Measurements from ENCODE around the gene RORB.

Gene RORB

DNA sequence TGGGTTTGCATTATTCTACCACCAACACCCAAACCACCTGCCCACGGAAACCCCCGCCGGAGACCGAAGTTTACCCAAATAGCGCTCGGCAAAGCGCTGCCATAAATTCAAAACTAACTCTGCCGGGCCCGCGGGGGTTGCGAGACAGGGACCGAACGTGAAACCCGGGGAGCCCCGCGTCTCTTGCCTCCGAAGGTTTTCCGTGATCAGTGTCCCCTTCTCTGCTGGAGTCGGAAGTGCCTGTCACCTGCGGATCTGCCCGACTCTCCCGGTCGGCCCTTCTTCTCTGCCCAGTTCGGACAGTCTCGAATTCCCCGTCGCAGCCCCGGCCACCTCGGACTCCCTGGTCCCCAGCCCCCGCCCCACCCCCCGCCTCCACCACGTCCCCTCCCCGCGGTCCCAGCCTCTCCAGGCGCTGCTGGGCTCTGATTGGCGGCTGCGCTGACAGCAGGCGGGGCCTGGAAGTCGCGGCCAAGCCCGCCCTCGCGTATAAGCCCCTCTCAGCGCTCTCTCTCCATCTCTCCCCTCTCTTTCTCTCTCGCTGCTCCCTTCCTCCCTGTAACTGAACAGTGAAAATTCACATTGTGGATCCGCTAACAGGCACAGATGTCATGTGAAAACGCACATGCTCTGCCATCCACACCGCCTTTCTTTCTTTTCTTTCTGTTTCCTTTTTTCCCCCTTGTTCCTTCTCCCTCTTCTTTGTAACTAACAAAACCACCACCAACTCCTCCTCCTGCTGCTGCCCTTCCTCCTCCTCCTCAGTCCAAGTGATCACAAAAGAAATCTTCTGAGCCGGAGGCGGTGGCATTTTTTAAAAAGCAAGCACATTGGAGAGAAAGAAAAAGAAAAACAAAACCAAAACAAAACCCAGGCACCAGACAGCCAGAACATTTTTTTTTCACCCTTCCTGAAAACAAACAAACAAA lies at the start of gene RORB:
TSS of gene RORB (plus strand) at position 517 of the 929 bp plus-strand sequence. CDS start 642 bp downstream, outside the sequence.
- DNase-seq, result peak; percentile 96

DNA sequence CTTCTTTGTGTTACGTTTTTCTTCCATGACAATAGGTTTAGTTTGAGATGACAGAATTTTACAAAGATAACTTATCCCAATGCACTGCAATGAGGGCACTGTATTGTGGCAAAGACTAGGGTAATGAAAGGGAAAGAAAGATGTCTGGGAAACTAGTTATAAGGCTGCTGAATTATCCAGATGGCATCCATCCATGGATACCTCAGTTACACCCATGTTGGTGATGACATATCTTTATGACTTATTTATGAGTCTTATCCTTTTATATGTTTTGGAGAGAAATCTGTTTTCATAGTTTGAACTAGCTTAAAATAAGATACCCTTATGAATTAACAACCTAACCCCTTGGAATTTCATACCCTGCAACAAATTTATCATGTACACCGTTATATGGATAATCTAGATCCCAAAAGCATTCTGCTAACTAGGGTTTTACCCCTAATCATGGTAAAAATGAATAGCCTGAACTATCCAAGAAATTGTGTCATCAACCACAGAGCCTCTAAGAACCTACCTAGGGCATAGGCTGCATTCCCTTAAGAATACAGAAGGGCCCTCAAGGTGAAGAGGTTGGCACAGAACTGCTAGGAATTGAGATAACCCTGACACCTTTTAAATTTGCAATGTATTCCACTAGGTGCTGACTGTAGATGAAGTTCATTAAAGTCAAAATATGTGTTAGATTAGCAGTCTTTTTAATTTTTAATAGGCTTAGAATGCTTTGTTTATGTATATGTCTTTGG lies 49.5 kb upstream of the RORB start:
- DNase-seq, result no peak

DNA sequence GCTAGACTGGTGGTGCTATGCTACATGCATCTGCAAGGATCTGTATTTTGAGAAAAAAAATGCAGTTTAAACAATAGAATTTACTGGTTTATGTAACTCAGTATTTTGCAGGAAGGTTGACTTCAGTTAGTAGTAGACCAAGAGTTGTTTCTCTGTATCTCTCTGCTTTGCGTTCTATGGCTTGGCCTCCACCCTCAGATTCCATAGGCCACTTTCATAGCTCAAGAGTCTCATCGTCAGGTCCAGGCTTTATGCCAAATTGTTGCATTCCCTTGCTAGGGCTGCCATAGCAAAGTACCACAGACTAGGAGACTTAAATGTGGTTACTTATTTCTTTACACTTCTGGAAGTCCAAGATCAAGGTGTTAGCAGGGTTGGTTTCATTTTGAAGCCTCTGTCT lies 48.1 kb upstream of the RORB start:
- DNase-seq, result no peak

DNA sequence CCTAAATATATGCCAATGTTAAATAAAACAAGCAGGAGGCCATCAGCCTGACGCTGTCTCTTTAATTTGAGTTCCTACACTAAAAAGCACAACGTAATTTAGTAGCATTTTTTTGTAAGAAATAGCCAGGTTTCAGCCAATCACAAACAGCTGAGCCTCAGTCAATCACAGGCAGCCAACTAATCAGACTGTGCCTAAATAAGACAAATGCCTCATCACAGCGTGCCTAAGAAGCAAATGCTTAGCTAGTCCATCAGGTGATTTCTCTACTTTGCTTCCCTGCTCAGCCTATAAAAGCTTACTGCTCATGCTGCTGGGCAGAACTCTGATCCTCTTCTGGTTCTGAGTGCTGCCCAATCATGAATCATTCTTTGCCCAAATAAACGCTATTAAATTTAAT lies 38.3 kb upstream of the RORB start:
- no peak for DNase-seq

DNA sequence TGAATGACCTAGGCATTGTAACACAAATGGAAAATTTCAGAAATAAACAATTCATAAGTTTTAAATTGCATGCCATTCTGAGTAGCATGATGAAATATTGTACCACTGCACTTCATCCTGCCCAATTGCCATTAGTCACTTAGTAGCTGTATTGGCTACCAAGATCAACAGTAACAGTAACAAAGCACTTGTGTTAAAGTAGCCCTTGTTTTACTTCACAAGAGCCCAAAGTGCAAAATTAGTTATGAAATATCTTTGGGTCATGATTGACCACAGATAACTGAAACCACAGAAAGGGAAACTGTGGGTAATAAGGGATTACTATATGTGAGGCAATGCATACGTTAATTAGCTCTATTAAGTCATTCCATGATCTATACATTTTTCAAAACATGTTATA lies 33.3 kb upstream of the RORB start:
- no peak for DNase-seq

DNA sequence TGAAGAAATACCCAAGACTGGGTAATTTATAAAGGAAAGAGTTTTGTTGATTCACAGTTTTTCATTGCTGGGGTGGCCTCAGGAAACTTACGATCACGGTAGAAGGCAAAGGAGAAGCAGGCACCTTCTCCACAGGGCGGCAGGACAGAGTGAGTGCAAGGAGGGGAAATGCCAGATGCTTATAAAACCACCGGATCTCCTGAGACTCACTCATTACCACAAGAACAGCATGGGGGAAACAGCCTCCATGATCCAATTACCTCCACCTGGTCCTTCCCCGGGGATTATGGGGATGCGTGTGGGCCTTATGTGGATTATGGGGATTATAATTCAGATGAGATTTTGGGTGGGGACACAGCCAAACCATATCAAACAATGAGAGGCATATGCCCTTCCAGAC lies 18.5 kb upstream of the RORB start:
- DNase-seq, result no peak

DNA sequence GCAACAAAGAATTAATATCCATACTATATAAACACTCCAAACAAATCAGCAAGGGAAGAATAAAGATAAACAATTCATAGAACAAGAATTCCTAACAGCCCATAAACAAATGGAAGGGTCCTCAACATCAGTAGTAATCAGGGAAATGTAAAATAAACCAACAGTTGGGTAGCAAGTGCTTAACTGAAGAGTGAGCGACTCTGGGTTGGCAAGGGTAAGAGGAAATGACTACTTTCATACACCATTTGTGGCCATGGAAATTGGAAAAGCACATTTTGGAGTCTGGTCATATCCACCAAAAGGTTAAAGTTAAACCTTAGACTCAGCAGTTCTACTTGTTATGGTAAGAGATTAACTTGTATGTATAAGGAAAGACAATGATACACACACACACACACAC lies 17.4 kb upstream of the RORB start:
- no peak for DNase-seq

DNA sequence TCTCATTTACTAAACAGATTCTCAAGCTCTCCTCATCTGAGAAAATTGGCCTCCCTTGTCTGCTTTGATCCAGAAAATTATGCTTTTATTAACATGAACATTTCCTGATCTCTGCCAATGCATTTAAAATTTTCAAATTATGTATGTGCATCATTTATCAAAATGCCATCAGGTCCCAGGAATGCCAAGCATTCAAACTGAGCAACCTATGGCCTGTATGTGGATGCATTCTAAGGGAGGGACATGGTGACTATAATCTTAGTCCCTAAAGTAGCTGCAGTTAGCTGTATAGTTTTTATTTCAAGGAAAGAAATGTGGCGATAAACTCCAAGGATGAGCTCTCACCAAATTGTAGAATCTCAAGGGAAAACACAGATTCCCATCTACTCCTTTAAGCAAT lies 9.7 kb upstream of the RORB start:
- DNase-seq, result no peak

DNA sequence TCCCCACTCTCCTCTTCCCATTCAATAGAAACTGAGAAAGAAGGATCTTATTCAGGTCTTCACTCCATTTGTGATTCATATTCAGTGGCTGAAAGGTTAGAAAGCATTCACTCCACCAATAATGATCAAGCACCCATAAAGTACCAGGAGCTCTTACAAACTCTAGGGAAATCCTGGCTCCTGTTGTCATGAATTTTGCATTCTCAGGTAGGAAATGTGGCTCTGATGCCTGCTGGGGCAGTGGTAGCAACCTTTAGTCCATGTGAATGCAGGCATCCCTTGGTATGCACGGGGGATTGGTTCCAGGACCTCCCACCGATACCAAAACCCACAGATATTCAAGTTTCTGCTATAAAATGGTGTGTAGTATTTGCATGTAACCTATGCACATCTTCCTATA lies 3.6 kb upstream of the RORB start:
- DNase-seq, result no peak

DNA sequence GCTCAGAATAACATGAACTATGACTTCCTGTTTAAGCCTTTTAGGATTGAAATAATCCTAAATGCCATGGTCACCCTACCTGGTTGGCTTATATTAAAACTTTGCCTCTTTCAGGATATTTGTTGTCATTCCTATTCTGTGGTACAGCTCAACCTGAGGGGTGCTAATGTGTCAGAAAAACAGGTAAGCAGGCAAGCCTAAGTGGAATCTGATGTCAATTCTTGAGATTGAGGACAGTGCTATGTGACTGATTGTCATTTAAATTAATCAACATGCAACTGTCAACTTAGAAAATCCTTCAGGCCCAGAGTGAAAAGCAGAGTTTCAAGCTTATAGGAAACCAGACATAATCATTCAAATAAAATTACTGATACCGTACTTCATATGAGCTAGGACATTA lies 2.6 kb upstream of the RORB start:
- no peak for DNase-seq

DNA sequence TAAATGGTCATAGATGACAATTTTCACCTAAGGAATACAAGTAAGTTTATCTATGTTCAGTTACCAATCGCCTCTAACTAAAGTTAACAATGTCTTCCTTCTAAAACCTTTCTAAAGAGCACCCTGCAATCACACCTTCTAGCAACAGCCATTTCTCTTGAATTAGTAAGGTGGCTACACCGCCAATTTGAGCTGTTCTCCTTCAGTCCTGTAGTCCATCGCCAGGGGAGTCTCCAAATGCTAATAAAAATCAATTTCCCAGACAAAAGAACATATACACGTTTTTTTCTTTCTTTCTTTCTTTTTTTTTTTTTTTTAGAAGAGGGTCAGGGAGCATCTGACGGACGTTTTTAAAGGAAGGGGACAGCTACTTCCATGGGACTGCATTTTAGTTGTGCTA lies 729 bp upstream of the RORB start:
- DNase-seq, result no peak

DNA sequence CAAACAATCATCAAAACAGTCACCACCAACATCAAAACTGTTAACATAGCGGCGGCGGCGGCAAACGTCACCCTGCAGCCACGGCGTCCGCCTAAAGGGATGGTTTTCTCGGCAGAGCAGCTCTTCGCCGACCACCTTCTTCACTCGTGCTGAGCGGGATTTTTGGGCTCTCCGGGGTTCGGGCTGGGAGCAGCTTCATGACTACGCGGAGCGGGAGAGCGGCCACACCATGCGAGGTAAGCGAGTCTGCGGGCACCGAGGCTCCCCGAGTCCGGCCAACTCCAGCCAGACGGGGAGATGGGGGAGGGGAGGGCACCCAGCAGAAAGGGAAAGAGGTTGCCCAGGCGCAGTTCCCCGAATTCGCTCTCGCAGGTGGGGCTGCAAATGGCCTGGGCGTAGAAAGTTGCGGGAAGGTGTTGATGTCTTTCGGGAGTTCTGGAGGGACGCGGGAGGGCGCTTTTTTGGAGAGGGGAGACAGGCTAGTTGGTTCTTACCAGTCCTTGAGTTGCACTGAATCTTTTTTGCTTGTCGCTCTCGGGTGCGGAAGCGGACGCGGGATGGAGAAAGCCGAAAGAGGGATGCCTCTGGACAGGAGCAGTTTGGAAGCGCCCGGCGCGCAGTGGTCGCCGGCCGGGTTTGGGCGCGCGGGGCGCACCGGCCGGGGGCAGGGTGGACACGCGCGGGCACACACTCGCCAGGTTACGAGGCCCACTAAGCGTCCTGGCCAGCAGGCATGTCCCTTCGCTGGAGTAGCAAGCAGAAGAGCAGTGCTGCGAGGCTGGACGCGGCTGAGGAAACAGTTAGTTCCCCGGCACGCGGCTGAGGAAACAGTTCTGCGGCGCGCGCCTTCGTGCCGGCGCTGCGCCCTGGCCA lies 849 bp downstream of the RORB start:
- DNase-seq, result peak; percentile 76

DNA sequence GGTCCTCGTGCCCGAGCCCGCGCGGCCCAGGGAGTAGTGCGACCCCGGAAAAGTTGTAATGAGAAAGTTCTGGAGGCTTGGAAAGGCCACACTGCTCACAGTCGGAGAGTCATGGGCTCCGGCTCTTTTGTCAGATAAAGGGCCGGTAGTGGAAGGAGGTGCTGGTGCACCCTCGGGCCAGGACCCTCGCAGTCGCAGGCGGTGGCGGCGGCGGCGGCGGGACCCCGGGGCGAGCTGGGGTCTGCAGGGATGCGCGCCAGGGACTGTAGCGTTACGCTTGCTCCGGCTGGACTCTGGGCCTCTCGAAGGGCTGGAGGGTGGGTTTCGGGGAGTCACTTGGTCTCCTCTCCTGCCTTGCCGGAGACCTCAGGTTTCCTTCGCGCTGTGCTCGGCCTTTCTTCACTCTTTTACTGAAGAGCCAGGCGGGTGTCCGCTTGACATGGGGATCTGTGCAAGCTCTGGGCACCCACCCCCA lies 1.5 kb downstream of the RORB start:
- no peak for DNase-seq

DNA sequence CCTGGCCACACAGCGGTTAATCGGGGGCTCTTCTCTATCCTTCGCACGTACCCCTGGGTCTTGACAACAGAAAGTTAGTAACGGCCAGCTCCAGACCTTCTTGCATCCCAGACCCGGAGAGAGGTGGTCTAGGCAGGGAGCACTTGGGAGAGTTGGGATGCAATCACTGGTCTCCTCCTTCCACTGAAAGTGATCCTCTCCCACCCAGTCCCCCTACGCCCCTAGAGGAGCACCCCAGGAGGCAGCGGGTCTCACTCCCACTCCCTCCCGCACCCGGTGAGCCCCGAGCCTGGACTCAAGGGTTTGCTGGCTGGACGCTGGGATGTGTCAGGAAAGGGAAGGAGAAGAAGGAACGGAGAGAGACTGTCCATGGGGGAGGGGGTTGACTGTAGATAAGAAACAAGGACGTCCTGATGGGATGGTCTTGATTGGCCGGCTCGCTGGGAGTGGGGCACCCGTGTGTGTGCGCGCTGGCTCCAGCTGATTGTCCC lies 2.0 kb downstream of the RORB start:
- peak; percentile 86 for DNase-seq

DNA sequence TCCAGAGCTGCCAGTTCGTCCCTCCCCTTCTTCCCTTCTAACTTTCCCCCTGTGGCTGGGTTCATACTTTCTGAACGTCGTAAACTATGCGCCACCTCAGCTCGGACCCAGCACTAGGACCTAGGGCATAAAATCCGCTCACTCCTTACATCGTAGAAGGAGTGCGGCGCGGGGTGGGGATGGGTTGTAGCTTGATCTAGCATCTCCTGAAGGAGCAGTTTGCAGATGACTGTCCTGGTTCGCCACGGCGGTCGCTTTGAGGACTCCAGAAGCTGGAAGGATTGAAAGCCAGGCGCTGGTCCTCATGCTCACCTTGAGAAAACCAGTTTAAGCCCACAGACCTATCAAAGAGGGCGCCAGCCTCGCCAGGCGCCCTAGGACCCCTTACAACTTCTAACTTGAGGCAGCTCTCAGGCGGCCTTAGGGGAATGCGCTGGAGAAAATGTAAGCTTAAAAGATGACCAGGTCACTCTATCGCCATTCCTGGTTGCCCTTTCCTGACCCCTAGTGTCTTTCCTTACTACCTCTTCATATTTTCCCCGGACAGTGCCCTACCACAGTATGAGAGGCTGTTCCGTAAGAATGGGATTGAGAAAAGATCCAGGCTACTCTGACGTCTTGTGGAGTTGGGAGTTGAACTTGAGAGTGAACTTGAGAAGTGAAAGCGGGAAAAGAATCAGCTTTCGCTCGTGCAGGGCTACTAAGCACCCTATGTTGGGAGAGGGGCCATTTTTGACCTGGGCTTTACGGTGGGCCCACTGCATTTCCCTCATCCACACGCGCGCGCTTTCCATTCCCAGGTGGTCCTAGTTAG lies 2.8 kb downstream of the RORB start:
- peak; percentile 77 for DNase-seq

DNA sequence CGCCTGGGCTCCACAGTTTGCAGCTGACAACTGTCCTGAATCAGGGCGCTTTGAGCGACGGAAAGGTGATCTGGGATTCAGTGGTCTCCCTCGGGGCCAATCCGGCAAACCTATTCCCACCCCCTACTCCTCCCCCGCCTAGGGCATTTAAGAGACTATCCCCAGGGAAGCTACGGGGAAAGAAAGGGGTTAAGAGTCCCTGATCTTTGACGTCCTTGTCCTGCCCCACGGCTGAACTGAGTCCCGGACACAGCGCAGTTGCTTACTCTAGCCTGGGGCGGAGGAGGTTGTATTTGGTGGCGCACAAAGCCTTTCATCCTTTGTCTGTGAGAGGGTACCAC lies 3.4 kb downstream of the RORB start:
- no peak for DNase-seq

DNA sequence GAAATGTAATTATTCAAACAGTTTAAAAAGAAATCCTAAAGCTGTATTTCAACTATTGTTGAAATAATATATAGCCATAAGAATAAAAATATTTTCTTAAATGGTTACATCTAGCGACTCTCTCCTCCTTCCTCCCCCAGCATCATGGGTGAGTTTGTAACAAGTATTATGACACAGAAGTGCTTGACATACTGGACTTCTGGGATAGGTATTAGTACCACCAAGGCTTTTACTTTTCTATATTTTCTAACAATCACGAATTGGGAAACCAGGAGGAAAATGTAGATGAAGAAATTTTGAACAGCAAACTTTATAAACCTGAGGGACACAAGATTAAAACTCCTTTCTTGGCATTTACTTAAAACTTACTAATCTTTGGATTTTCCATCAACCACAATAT lies 4.4 kb downstream of the RORB start:
- peak; percentile 60 for DNase-seq

DNA sequence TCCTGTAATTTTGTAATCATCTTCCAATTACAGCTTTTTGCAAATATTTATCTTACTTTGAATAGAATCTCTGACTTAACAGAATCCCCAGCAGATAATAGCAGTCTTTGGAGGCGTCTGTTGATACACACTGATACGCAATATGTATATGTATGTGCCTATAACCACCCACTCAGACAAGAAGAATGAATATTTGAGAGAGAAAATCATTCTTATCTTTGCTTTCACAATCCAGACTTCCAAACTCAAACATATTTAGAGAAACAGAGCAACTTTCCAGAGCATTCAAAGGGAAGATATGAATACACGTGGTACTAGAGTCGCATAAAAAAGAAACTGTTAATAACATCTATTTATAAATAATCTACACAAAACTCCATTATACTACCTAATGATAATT lies 6.1 kb downstream of the RORB start:
- DNase-seq, result peak; percentile 68

DNA sequence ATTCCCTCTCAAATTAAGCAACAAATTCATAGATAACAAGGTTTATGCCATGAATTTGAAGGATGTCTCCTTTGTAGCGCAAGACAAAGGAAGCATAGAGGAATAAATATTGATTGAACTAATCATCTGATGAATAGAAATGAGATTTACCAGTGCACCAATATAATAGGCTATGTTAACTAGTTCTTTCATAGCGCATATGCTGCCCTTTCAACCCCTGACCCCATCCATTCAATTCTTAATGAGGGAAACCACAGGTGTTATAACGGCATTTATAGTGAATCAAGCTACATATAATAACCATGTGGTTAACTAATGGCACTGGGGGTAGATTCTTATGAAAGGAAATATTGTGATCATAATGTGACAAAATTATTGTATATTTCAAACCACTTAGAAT lies 6.5 kb downstream of the RORB start:
- DNase-seq, result peak; percentile 91

DNA sequence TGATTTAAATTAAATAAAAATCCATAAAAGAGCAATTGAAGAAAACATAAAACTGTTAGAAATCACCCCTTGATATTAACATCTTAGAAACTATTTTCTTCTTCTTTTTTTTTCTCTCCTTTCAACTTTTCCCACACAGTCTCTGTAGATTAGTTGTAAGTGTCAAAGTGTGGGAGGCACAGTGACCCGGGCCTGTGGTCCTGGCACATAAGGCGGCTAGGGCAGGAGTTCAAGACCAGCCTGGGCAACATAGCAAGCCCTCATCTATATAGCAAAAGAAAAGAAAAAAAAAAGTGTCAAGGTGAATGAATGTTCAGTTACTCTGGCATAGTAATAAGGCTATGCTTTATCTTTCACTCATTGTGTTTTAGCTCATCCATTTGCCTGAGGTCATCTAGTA lies 14.2 kb downstream of the RORB start:
- DNase-seq, result no peak

DNA sequence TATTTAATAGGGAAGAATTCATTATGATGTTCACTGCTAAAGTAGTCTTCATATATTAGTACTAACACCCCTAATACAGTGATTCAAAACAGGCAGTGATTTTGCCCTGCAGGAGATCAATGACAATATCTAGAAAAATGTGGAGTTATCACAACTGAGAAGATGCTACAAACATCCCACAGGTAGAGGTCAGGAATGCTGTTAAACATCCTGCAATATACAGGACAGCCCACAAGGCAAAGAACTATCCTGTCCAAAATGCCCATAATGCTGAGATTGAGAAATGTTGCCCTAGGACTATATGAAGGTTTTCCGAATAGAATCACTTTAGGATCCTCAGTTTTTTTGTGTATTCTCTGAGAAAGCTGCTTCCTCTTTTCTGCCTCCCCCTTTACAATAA lies 15.3 kb downstream of the RORB start:
- DNase-seq, result no peak

DNA sequence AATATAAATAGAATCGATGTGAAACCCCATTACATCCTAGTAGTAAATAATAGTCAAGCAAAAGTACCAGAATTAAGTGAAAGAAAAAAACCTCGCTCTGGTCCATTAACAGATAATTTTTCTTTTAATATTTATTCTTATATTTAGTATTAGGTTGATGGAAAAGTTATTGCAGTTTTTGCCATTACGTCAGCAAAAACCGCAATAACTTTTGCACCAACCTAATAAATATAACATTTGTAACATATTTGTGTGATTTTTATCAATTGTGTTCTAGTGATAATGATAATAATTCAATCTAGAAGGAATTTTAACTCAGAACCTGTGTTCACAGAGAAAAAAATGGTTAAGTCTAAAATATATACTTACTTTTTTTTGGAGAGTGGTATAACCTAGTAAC lies 16.1 kb downstream of the RORB start:
- no peak for DNase-seq

Measured in eye (tissue), 1 donor.